ENCODE measurements around the gene SVEP1. TPM values are rescaled to one million over a fixed set of nuclear protein-coding genes. Genes with fewer than 3 reads are reported as not detected.

SVEP1 gene
- total RNA-seq, 4 donors from 2014 or later, result 13.9 to 26.8 (median 17.4) TPM

DNA sequence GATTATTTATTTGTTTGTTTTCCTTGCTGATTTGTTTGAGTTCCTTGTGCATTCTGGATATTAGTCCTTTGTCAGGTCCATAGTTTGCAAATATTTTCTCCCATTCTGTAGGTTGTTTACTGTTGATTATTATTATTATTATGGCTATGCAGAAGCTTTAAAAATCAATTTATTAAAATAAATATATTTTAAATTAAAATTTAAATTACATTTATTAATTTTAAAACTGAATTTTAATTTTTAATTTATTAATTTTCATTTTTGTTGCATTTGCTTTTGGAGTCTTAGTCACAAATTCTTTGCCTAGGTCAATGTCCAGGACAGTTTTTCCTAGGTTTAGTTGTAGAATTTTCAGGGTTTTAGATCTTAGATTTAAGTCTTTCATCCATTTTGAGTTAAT is 50.9 kb downstream of the SVEP1 start:
- peaks cover 0 to 3% (median 0%) of the 10 kb centered on the region in 4 donors for H3K4me1 ChIP-seq
- DNase-seq, result no peak
- H3K9me3 ChIP-seq, result no peaks in the 10 kb centered on the region
- H3K27me3 ChIP-seq, result no peaks in the 10 kb centered on the region
- intact Hi-C loops (cut with DNase I; ENCODE audit: low total_unique reads), result no loop called here
- H3K27ac ChIP-seq, result no peak overlapping the region
- TF ChIP-seq POLR2AphosphoS5 (IDR thresholded peaks at IDR 0.05) (no peak), EP300 (IDR thresholded peaks at IDR 0.05; ENCODE audit: low read depth) (no peak), POLR2A (IDR thresholded peaks at IDR 0.05) (no peak)
- TF ChIP-seq, protein P1, sequence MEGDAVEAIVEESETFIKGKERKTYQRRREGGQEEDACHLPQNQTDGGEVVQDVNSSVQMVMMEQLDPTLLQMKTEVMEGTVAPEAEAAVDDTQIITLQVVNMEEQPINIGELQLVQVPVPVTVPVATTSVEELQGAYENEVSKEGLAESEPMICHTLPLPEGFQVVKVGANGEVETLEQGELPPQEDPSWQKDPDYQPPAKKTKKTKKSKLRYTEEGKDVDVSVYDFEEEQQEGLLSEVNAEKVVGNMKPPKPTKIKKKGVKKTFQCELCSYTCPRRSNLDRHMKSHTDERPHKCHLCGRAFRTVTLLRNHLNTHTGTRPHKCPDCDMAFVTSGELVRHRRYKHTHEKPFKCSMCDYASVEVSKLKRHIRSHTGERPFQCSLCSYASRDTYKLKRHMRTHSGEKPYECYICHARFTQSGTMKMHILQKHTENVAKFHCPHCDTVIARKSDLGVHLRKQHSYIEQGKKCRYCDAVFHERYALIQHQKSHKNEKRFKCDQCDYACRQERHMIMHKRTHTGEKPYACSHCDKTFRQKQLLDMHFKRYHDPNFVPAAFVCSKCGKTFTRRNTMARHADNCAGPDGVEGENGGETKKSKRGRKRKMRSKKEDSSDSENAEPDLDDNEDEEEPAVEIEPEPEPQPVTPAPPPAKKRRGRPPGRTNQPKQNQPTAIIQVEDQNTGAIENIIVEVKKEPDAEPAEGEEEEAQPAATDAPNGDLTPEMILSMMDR (IDR thresholded peaks at IDR 0.05), result no peak
- in situ Hi-C loops (cut with MboI; ENCODE audit: low pct_ligation_motif_present in 1 of 4, low pct_unique_long_range_greater_than_20kb in 1 of 4, low sequenced_read_pairs in 3 of 4), result no loop called here
- no peak overlapping the region for H3K4me3 ChIP-seq
- H3K36me3 ChIP-seq, result no peaks in the 10 kb centered on the region

DNA sequence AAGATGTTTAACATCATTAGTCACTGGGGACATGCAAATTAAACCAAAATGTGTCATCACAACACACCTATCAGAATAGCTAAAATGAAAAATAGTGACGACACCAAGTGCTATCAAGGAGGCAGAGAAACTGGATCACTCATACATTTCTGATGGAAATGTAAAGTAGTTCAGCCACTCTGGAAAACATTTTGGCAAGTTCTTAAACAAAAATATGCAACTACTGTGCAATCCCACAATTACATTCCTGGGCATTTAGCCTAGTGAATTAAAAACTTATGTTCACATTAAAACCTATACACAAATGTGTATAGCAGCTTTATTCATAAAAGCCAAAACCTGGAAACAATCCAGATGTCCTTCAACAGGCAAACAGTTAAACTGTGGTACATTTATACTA is 53.1 kb downstream of the SVEP1 start:
- in situ Hi-C loops (cut with MboI; ENCODE audit: low pct_ligation_motif_present in 1 of 4, low pct_unique_long_range_greater_than_20kb in 1 of 4, low sequenced_read_pairs in 3 of 4), result no loop called here
- H3K27ac ChIP-seq, result no peak overlapping the region
- 56 to 69% methylated on average over 1 of the region's 1 CpG for WGBS, 2 donors (ENCODE audit: low coverage in 1 of 2)
- no peak for TF ChIP-seq POLR2AphosphoS5 (IDR thresholded peaks at IDR 0.05)
- TF ChIP-seq, protein P1 (IDR thresholded peaks at IDR 0.05), result no peak
- no peak for TF ChIP-seq POLR2A (IDR thresholded peaks at IDR 0.05)
- no peak for TF ChIP-seq EP300 (IDR thresholded peaks at IDR 0.05; ENCODE audit: low read depth)
- H3K4me3 ChIP-seq, result no peak overlapping the region
- H3K9me3 ChIP-seq, result no peaks in the 10 kb centered on the region
- no peaks in the 10 kb centered on the region for H3K36me3 ChIP-seq
- H3K4me1 ChIP-seq, result peaks cover 0 to under 1% (median 0%) of the 10 kb centered on the region in 4 donors
- intact Hi-C loops (cut with DNase I; ENCODE audit: low total_unique reads), result no loop called here
- no peaks in the 10 kb centered on the region for H3K27me3 ChIP-seq
- DNase-seq, result no peak

DNA sequence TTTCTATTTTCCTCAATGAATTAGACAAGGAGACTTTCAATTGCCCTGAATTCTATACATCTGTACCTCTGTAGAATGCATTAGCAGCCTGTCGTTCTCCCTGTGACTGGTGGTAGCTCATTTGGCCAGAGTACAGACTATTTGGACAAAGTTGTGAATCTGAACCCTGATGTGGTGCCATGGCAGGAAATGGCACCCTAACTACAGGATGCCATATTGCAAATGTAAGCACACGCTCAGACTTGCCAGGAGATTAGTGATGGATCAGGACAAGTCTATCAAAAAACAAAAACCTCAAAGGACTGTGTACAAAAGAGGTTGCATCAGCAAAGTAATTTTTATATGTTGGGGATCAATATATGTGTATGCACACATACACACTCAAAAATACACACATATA is 58.3 kb downstream of the SVEP1 start:
- Histone ChIP-seq H3K9me3 (no peaks in the 10 kb centered on the region), H3K27ac (peak overlapping the region in 1 of 4 donors; percentile 46), H3K4me1 (no peaks in the 10 kb centered on the region), H3K4me3 (no peak overlapping the region), H3K27me3 (no peaks in the 10 kb centered on the region), H3K36me3 (no peaks in the 10 kb centered on the region)
- 77 to 82% methylated on average over 2 of the region's 2 CpGs for WGBS, 2 donors (ENCODE audit: low coverage in 1 of 2)
- DNase-seq, result no peak
- in situ Hi-C loops (cut with MboI; ENCODE audit: low pct_ligation_motif_present in 1 of 4, low pct_unique_long_range_greater_than_20kb in 1 of 4, low sequenced_read_pairs in 3 of 4), result no loop called here
- TF ChIP-seq POLR2A (IDR thresholded peaks at IDR 0.05) (no peak), EP300 (IDR thresholded peaks at IDR 0.05; ENCODE audit: low read depth) (no peak), POLR2AphosphoS5 (IDR thresholded peaks at IDR 0.05) (no peak)
- TF ChIP-seq, protein P1 (IDR thresholded peaks at IDR 0.05), result no peak
- intact Hi-C loops (cut with DNase I; ENCODE audit: low total_unique reads), result no loop called here

DNA sequence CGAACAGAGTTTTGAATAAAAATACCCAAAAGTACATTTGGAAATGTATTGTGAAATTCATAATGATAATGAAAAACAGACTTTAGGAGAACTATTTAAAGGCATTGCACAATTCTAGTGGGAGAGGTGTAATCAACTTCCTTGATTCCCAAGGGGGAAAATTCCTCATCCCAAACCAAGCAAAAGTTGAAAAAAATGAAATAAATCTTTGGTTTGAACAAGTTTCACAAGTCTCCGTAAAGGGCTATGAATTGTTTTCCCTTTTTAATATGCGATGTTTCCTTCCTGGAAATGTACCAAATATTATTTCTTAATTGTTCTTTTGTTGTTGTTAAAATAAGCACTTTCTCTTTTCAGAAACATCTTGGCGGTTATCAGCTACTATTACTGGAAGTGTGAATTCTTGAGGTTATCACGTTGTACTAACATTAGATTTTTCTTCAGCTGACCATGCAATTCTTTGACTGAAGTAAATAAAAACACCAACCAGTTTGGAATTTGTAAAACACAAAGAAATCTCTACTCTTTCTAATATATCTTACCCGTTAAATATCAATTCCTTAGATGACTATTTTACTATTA is 59.3 kb downstream of the SVEP1 start:
- in situ Hi-C loops (cut with MboI; ENCODE audit: low pct_ligation_motif_present in 1 of 4, low pct_unique_long_range_greater_than_20kb in 1 of 4, low sequenced_read_pairs in 3 of 4), result no loop called here
- WGBS, 2 donors (ENCODE audit: low coverage in 1 of 2), result 69 to 94% methylated on average over 6 of the region's 6 CpGs

More for the DNA sequence above, 59.3 kb downstream of the SVEP1 start:
- Histone ChIP-seq H3K4me1 (no peaks in the 10 kb centered on the region), H3K27me3 (no peaks in the 10 kb centered on the region), H3K27ac (peak overlapping the region in 2 of 4 donors; percentile 29 to 46), H3K9me3 (no peaks in the 10 kb centered on the region), H3K4me3 (no peak overlapping the region), H3K36me3 (no peaks in the 10 kb centered on the region)
- no peak for DNase-seq
- intact Hi-C loops (cut with DNase I; ENCODE audit: low total_unique reads), result no loop called here
- TF ChIP-seq, protein P1 (IDR thresholded peaks at IDR 0.05), result no peak
- TF ChIP-seq POLR2A (IDR thresholded peaks at IDR 0.05) (no peak), EP300 (IDR thresholded peaks at IDR 0.05; ENCODE audit: low read depth) (no peak), POLR2AphosphoS5 (IDR thresholded peaks at IDR 0.05) (peak in 2 of 3 donors; percentile 7 to 43)
